Esophagus muscularis mucosa (tissue), 4 donors: ENCODE data around the gene SHLD1.

Experiments
- EP300 ChIP-seq: sonication (generic); formaldehyde crosslinking; IDR thresholded peaks from one replicate; pipeline ENCODE4 v1.6.1; 2017; ENCODE audit warnings: antibody characterized with exemption
- POLR2A ChIP-seq: fragments of 450-650 bp; IDR thresholded peaks from one replicate; pipeline ENCODE4 v1.6.1; 2017; ENCODE audit warnings: antibody characterized with exemption, moderate library complexity, mild to moderate bottlenecking, low read depth
- POLR2AphosphoS5 ChIP-seq, 2 donors: sonication (generic); formaldehyde crosslinking; IDR thresholded peaks; one replicate each; pipeline ENCODE4 v1.6.1; 2017; ENCODE audit warnings: antibody characterized with exemption in 2 of 2
- TF ChIP-seq, protein P1 (sequence below), 3 experiments: fragments of 200-600 bp in 2 of 3; fragments of 450-650 bp in 1 of 3; sonication (generic) in 2 of 3; IDR thresholded peaks; one replicate each; pipeline ENCODE4 v1.5.1; 2017 to 2019; ENCODE audit warnings: antibody characterized with exemption in 3 of 3, mild to moderate bottlenecking in 2 of 3, moderate library complexity in 1 of 3

DNA sequence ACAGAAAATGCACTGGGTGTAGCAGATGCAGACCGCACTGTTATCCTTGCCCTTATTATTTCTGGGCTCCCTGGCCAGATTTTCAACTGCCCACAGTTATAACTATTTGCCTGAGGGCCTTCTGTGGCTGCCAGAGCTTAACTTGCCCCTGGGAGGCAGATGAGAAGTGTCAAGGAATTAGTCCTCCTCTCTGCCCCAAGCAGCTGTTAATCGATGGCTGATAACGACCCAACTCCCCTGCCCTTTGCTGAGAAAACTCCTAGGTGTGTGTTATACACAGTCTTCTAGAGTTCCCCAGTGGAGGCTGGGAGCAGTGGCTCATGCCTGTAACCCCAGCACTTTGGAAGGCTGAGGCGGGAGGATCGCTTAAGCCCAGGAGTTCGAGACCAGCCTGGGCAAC lies 44.4 kb upstream of the SHLD1 start:
- TF ChIP-seq, protein P1, sequence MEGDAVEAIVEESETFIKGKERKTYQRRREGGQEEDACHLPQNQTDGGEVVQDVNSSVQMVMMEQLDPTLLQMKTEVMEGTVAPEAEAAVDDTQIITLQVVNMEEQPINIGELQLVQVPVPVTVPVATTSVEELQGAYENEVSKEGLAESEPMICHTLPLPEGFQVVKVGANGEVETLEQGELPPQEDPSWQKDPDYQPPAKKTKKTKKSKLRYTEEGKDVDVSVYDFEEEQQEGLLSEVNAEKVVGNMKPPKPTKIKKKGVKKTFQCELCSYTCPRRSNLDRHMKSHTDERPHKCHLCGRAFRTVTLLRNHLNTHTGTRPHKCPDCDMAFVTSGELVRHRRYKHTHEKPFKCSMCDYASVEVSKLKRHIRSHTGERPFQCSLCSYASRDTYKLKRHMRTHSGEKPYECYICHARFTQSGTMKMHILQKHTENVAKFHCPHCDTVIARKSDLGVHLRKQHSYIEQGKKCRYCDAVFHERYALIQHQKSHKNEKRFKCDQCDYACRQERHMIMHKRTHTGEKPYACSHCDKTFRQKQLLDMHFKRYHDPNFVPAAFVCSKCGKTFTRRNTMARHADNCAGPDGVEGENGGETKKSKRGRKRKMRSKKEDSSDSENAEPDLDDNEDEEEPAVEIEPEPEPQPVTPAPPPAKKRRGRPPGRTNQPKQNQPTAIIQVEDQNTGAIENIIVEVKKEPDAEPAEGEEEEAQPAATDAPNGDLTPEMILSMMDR (IDR thresholded peaks at IDR 0.05): no peak
- TF ChIP-seq POLR2A (no peak), EP300 (no peak), POLR2AphosphoS5 (IDR thresholded peaks at IDR 0.05) (no peak)
